MV-4-11 (cell line): ENCODE measurements around the gene MPST.

ENCODE experiments used
- DNase-seq: peaks from one replicate; lab custom pipeline; 2025; lab: John Stamatoyannopoulos, UW

MPST gene

DNA sequence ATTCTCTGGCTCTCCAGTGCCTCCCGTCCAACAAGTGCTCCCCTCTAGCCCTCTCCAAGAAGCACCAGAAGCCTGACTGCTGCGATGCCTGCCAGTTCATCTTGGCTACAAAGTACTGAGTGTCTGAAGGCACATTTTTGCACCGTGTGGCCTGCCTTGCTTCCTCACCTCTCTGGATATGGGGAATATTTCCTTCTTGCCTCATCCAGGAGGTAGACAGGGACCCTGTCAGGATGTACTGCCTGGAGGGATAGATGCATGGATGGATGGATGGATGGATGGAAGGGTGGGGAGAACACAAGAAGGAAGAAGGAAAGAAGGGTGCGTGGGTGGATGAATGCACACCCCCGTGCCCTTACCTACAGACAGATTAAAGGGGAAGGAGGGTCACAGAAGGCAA, 59.6 kb downstream of the MPST start:
- no peak for DNase-seq
